Hematopoietic multipotent progenitor cell (in vitro differentiated cells): ENCODE measurements around the gene NCAPD3. TPM values are rescaled to one million over a fixed set of nuclear protein-coding genes. Genes with fewer than 3 reads are reported as not detected.

ENCODE experiments used
- DNase-seq, 3 donors: peaks; one replicate each; pipeline ENCODE4 v3.0.0-alpha.2; 2011 to 2015; ENCODE audit warnings: low read depth in 2 of 3, low spot score in 2 of 3
- total RNA-seq: library from RNA; depleted of rRNA; stranded (reverse); fragments of >200 nt; gene quantifications from one replicate; pipeline ENCODE4 v1.2.3, GENCODE V29; 2012

NCAPD3 gene
- total RNA-seq, 1 donor, result 24.0 TPM

GRCh38 chr11:134159652-134160051 is 64.1 kb downstream of the NCAPD3 start:
- no peak for DNase-seq

- no peak for DNase-seq
Observed at GRCh38 chr11:134158023-134158422, 65.7 kb downstream of the NCAPD3 start.

GRCh38 chr11:134157451-134157850 is 66.3 kb downstream of the NCAPD3 start:
- DNase-seq, result no peak

- no peak for DNase-seq
Observed at GRCh38 chr11:134155946-134156865, 67.6 kb downstream of the NCAPD3 start.

- DNase-seq, result no peak
Observed at GRCh38 chr11:134155456-134155855, 68.3 kb downstream of the NCAPD3 start.

- DNase-seq, result no peak
Observed at GRCh38 chr11:134154441-134154840, 69.3 kb downstream of the NCAPD3 start.

GRCh38 chr11:134153147-134153905 is 70.4 kb downstream of the NCAPD3 start:
- no peak for DNase-seq

GRCh38 chr11:134152696-134153095 is 71.1 kb downstream of the NCAPD3 start:
- no peak for DNase-seq

GRCh38 chr11:134151083-134151747 is 72.6 kb downstream of the NCAPD3 start:
- DNase-seq, result no peak

- no peak for DNase-seq
Observed at GRCh38 chr11:134150195-134150903, 73.4 kb downstream of the NCAPD3 start.

- DNase-seq, result no peak
Observed at GRCh38 chr11:134149371-134149770, 74.4 kb downstream of the NCAPD3 start.

- no peak for DNase-seq
Observed at GRCh38 chr11:134146598-134146997, 77.2 kb downstream of the NCAPD3 start.

GRCh38 chr11:134145715-134146114 is 78.1 kb downstream of the NCAPD3 start:
- no peak for DNase-seq

- DNase-seq, result no peak
Observed at GRCh38 chr11:134144744-134145143, 79.0 kb downstream of the NCAPD3 start.

- no peak for DNase-seq
Observed at GRCh38 chr11:134143801-134144200, 80.0 kb downstream of the NCAPD3 start.

GRCh38 chr11:134142536-134142935 is 81.2 kb downstream of the NCAPD3 start:
- no peak for DNase-seq

- DNase-seq, result no peak
Observed at GRCh38 chr11:134140961-134141490, 82.7 kb downstream of the NCAPD3 start.

- peak; percentile 7 to 77 (median 55) for DNase-seq
Observed at GRCh38 chr11:134139873-134140331, 83.9 kb downstream of the NCAPD3 start.

- DNase-seq, result no peak
Observed at GRCh38 chr11:134139303-134139872, 84.4 kb downstream of the NCAPD3 start.

- DNase-seq, result no peak
Observed at GRCh38 chr11:134138376-134138775, 85.4 kb downstream of the NCAPD3 start.
